C4-2B (cell line): ENCODE results near the gene TUBA8.

Experiments used
- ZFX ChIP-seq: fragments of 450-650 bp; IDR thresholded peaks from 2 replicates; pipeline ENCODE4 v1.6.1; 2017
- TF ChIP-seq, protein P1 (sequence below): fragments of 450-650 bp; conservative IDR thresholded peaks from 2 replicates; pipeline ENCODE4 v1.5.1; 2017; ENCODE audit warnings: mild to moderate bottlenecking

DNA sequence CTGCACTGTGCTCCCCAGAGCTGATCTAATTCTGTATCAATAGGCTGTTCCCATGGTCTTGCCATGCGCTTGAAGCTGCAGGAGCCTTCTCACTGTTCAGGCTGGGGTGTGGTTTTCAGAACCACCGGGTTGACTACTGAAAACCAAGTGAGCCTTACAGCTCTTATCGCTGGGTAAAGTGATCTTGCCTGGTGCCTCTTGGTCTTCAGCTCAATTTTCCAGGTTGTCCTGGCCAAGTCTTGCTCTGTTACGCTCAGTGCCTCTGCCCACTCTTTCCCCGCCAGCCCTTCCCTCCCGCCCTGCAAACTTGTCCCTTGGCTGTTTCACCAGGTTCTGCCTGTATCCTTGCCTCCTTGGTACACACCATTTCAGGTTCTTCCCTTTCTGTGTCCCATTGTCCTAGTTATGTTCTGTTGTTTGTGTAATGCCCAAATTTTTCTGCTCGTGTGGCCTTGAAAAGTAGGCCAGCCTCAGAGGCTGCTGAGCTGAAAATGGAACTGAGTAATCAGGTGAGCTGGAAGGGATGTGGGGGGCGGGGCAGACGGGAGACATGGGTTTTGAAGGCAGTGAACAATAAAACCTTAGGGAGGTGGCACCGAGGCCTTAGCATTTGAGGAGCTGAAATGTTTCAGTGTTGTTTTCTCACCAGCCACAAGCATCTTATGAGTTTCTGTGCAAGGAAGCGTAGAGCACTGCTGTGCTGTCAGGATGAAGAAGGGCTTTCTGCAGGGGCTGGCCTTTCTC, 21.6 kb upstream of the TUBA8 start:
- TF ChIP-seq, protein P1, sequence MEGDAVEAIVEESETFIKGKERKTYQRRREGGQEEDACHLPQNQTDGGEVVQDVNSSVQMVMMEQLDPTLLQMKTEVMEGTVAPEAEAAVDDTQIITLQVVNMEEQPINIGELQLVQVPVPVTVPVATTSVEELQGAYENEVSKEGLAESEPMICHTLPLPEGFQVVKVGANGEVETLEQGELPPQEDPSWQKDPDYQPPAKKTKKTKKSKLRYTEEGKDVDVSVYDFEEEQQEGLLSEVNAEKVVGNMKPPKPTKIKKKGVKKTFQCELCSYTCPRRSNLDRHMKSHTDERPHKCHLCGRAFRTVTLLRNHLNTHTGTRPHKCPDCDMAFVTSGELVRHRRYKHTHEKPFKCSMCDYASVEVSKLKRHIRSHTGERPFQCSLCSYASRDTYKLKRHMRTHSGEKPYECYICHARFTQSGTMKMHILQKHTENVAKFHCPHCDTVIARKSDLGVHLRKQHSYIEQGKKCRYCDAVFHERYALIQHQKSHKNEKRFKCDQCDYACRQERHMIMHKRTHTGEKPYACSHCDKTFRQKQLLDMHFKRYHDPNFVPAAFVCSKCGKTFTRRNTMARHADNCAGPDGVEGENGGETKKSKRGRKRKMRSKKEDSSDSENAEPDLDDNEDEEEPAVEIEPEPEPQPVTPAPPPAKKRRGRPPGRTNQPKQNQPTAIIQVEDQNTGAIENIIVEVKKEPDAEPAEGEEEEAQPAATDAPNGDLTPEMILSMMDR, result no peak
- TF ChIP-seq ZFX, result no peak
